Upper lobe of right lung (tissue), 1 donor: Measurements from ENCODE around the gene SAP30BP. TPM values are rescaled to one million over a fixed set of nuclear protein-coding genes. Genes with fewer than 3 reads are reported as not detected.

Source experiments
- ATAC-seq: fragments of 200-7000 bp; cut with Tn5 transposase; one replicate; pipeline ENCODE4 v1.9.1; 2020; ENCODE audit warnings: mild to moderate bottlenecking, moderate library complexity
- DNase-seq: peaks from one replicate; pipeline ENCODE4 v3.0.0-alpha.2; 2020
- H3K27ac ChIP-seq: fragments of 200-600 bp; one replicate; pipeline ENCODE4 v1.8.0; 2022
- H3K27me3 ChIP-seq: fragments of 200-600 bp; one replicate; pipeline ENCODE4 v1.8.0; 2022; ENCODE audit warnings: mild to moderate bottlenecking
- H3K36me3 ChIP-seq: fragments of 200-600 bp; one replicate; pipeline ENCODE4 v1.8.0; 2022
- H3K4me1 ChIP-seq: fragments of 200-600 bp; one replicate; pipeline ENCODE4 v1.8.0; 2022
- H3K4me3 ChIP-seq: fragments of 200-600 bp; one replicate; pipeline ENCODE4 v1.8.0; 2022; ENCODE audit warnings: mild to moderate bottlenecking
- H3K9me3 ChIP-seq: fragments of 200-600 bp; one replicate; pipeline ENCODE4 v1.8.0; 2022
- intact Hi-C: fragments of 100-400 bp; cut with DNase I; formaldehyde crosslinking; loops from one replicate; pipeline ENCODE4 v1.11.0; 2022
- total RNA-seq: library from RNA; stranded (reverse); fragmentation: NEBNext Ultra II Directional; extraction: Animal tissue kit (Norgen Biotek cat#: 25700); gene quantifications from one replicate; pipeline ENCODE4 v1.2.1, GENCODE V29; 2021
- TF ChIP-seq, protein P1 (sequence below): fragments of 200-600 bp; IDR thresholded peaks from one replicate; pipeline ENCODE4 v1.8.0; 2022; ENCODE audit warnings: antibody characterized with exemption
- donor health status: DM: no; HTN: yes; CAD: no; lungs with severe emphysema.

Gene SAP30BP
- total RNA-seq, 1 donor from 2014 or later: 71.4 TPM

DNA sequence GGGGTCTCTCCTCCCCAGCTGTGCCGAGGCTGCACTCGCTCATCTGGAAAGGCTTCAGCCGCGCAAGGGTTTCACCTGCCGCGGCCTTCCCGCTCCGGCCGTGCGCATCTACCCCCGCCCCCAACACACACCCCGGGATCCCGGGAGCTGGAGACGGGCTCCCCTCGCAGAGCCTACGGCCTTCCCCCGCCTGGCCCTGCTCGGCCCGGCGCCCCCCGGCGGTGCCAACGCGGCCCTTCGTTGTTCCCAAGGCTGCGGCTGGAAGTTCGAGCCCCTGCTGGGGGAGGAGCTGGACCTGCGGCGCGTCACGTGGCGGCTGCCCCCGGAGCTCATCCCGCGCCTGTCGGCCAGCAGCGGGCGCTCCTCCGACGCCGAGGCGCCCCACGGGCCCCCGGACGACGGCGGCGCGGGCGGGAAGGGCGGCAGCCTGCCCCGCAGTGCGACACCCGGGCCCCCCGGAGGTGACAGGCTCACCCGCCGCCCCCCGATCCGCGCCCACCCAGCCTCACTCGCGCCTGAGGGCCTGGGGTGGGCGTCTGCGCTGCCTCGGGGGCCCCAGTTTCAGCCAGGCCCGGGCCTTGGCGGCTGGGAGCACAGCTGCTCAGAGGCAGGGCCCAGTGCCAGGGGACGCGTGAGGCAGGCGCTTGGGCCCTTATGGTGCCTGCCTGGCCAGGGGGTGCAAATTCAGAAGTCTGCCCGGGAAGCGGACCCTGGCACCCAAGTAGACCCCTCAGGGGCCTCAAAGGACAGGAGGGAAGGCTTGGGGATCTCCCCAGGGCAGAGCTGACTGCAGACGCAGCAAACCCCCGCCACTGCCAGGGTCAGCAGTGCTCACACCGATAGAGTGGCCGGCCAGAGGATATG lies 86.6 kb downstream of the SAP30BP start:
- peak; percentile 86 for DNase-seq
- no peaks in the 10 kb centered on the region for H3K27me3 ChIP-seq
- H3K9me3 ChIP-seq: no peaks in the 10 kb centered on the region
- ATAC-seq: peak; percentile 78
- peak overlapping the region; percentile 51 for H3K4me3 ChIP-seq
- H3K27ac ChIP-seq: peak overlapping the region; percentile 47
- intact Hi-C loops: loop anchor here (5.0 kb wide), 1 partner anchor 76 kb away; no protein-coding TSS in a partner anchor
- TF ChIP-seq, protein P1, sequence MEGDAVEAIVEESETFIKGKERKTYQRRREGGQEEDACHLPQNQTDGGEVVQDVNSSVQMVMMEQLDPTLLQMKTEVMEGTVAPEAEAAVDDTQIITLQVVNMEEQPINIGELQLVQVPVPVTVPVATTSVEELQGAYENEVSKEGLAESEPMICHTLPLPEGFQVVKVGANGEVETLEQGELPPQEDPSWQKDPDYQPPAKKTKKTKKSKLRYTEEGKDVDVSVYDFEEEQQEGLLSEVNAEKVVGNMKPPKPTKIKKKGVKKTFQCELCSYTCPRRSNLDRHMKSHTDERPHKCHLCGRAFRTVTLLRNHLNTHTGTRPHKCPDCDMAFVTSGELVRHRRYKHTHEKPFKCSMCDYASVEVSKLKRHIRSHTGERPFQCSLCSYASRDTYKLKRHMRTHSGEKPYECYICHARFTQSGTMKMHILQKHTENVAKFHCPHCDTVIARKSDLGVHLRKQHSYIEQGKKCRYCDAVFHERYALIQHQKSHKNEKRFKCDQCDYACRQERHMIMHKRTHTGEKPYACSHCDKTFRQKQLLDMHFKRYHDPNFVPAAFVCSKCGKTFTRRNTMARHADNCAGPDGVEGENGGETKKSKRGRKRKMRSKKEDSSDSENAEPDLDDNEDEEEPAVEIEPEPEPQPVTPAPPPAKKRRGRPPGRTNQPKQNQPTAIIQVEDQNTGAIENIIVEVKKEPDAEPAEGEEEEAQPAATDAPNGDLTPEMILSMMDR: peak; percentile 57
- peaks cover 15% of the 10 kb centered on the region for H3K4me1 ChIP-seq
- H3K36me3 ChIP-seq: peaks cover 14% of the 10 kb centered on the region

DNA sequence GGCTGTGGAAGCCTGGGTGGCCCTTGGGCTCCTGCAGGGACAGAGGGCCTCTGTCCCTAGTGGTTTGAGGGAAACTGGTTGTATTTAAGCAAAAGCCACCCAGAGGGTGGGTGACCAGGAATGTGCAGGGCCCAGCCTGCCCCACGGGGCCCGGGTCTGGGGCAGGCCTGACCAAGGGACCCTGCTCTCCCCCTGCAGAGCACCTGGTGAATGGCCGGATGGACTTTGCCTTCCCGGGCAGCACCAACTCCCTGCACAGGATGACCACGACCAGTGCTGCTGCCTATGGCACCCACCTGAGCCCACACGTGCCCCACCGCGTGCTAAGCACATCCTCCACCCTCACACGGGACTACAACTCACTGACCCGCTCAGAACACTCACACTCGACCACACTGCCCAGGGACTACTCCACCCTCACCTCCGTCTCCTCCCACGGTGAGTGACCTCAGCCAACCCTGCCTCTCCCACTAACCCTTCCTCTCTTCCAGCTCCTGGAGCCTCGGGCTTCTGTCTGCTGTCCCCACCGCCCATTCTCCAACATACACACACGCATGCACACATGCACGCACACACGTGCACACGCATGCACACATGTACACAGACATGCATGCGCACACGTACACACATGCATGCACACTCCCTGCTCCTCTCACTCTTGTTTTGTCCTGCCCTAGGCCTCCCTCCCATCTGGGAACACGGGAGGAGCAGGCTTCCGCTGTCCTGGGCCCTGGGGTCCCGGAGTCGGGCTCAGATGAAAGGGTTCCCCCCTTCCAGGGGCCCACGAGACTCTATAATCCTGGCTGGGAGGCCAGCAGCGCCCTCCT lies 87.5 kb downstream of the SAP30BP start:
- H3K9me3 ChIP-seq: no peaks in the 10 kb centered on the region
- H3K4me3 ChIP-seq: no peak overlapping the region
- no peaks in the 10 kb centered on the region for H3K27me3 ChIP-seq
- H3K36me3 ChIP-seq: peaks cover 17% of the 10 kb centered on the region
- no peak overlapping the region for H3K27ac ChIP-seq
- peaks cover 13% of the 10 kb centered on the region for H3K4me1 ChIP-seq
- TF ChIP-seq, protein P1: no peak
- no peak for ATAC-seq
- intact Hi-C loops: loop anchor here (5.0 kb wide), 1 partner anchor 77 kb away; no protein-coding TSS in a partner anchor
- no peak for DNase-seq

DNA sequence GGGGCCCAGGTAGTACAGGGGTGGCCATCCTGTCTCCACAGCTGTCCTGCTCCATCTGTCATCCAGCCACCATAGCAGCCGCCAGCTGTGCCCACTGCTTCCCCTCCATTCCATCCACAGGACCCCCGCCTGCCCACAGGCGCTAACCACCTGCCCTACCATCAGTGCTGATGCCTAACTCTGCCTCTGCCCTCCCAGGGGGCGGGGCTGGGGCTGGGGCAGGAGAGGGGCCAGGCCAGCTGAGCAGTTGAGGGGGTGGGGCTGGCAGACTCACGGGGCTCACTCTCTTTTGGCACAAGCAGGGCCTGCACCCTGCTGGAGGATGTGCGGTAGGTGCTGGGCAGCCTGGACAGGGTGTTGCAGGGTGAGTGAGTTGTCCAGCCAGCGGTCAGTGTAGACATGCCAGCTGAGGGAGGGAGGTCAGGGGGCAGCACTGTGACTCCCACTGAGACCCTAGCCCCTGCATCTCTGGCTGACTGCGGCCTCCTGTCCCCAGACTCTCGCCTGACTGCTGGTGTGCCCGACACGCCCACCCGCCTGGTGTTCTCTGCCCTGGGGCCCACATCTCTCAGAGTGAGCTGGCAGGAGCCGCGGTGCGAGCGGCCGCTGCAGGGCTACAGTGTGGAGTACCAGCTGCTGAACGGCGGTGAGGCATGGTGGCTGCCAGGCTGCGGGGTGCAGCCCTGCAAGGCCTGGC lies 88.2 kb downstream of the SAP30BP start:
- TF ChIP-seq, protein P1: no peak
- Histone ChIP-seq H3K9me3 (no peaks in the 10 kb centered on the region), H3K27ac (no peak overlapping the region), H3K4me1 (peaks cover 8% of the 10 kb centered on the region), H3K36me3 (peaks cover 17% of the 10 kb centered on the region), H3K4me3 (no peak overlapping the region), H3K27me3 (no peaks in the 10 kb centered on the region)
- DNase-seq: no peak
- no peak for ATAC-seq
- intact Hi-C loops: no loop called here

DNA sequence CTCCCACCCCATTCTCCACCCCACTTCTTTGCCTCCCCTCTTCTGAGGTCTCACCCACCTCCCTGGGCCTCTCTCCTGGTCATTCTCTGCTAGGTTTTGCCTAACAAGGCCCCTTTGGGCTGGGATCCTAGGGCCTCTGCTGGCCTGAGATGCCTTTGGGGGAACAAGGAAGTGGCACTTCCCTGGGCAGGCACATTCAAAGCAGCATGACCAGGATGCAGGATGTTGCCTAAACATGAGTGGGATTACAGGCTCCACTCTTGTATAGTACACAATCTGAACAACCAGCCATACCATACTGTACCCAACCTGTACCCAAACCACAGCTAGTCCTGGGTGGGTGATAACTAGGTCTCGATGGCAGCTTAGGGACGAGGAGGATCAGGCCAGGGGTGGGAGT lies 88.9 kb downstream of the SAP30BP start:
- H3K9me3 ChIP-seq: no peaks in the 10 kb centered on the region
- no peak for DNase-seq
- ATAC-seq: peak; percentile 5
- TF ChIP-seq, protein P1: no peak
- H3K4me1 ChIP-seq: peaks cover 8% of the 10 kb centered on the region
- intact Hi-C loops: no loop called here
- no peak overlapping the region for H3K4me3 ChIP-seq
- H3K36me3 ChIP-seq: peaks cover 17% of the 10 kb centered on the region
- no peak overlapping the region for H3K27ac ChIP-seq
- no peaks in the 10 kb centered on the region for H3K27me3 ChIP-seq

DNA sequence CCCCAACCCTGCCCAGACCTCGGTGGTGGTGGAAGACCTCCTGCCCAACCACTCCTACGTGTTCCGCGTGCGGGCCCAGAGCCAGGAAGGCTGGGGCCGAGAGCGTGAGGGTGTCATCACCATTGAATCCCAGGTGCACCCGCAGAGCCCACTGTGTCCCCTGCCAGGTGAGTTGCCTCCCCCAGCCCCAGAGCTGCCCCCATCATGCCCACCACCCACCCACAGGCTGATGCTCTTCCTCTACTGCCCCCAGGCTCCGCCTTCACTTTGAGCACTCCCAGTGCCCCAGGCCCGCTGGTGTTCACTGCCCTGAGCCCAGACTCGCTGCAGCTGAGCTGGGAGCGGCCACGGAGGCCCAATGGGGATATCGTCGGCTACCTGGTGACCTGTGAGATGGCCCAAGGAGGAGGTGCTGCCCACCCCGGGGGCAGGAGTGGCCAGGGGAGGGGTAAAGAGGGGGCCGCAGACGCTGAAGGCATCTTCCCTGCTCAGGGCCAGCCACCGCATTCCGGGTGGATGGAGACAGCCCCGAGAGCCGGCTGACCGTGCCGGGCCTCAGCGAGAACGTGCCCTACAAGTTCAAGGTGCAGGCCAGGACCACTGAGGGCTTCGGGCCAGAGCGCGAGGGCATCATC lies 89.4 kb downstream of the SAP30BP start:
- no peak overlapping the region for H3K27ac ChIP-seq
- peaks cover 8% of the 10 kb centered on the region for H3K4me1 ChIP-seq
- DNase-seq: no peak
- H3K4me3 ChIP-seq: no peak overlapping the region
- TF ChIP-seq, protein P1: no peak
- ATAC-seq: no peak
- no peaks in the 10 kb centered on the region for H3K27me3 ChIP-seq
- intact Hi-C loops: no loop called here
- no peaks in the 10 kb centered on the region for H3K9me3 ChIP-seq
- H3K36me3 ChIP-seq: peaks cover 17% of the 10 kb centered on the region
